Spinal cord (tissue), 10 donors: ENCODE measurements around the gene MRPL19. TPM values are rescaled to one million over a fixed set of nuclear protein-coding genes. Genes with fewer than 3 reads are reported as not detected.
"Not testable (repeated sequence)": the region's sequence is repeated elsewhere in the genome, so short reads cannot be mapped to it uniquely, and the experiment has no call there.

Source experiments
- DNase-seq, 6 donors: peaks; one replicate each; pipeline versions ENCODE4 v3.0.0 to v3.0.0-alpha.2; 2013 to 2015; ENCODE audit warnings: low spot score in 6 of 6, low read depth in 4 of 6
- H3K27ac ChIP-seq: one replicate; pipeline ENCODE4 v1.5.1; 2013; ENCODE audit warnings: low read depth, low read length, control low read depth
- H3K27me3 ChIP-seq: one replicate; pipeline ENCODE4 v1.6.1; 2013; ENCODE audit warnings: low read length; ENCODE audit not compliant: control insufficient read depth, insufficient read depth
- H3K36me3 ChIP-seq: one replicate; pipeline ENCODE4 v1.6.1; 2013; ENCODE audit warnings: low read length; ENCODE audit not compliant: control insufficient read depth, insufficient read depth
- H3K4me1 ChIP-seq: one replicate; pipeline ENCODE4 v1.6.1; 2013; ENCODE audit warnings: low read length; ENCODE audit not compliant: control insufficient read depth, insufficient read depth
- H3K4me3 ChIP-seq: one replicate; pipeline ENCODE4 v1.5.1; 2013; ENCODE audit warnings: low read depth, low read length, control low read depth
- H3K9me3 ChIP-seq: one replicate; pipeline ENCODE4 v1.6.1; 2013; ENCODE audit warnings: low read length; ENCODE audit not compliant: control insufficient read depth, insufficient read depth
- WGBS: methylation state at CpG from one replicate; pipeline ENCODE4 v1.1.5; 2013; ENCODE audit warnings: missing lambda C conversion rate; ENCODE audit not compliant: insufficient coverage; 5-methylcytosine and 5-hydroxymethylcytosine counted together
- polyA plus RNA-seq, 2 donors: library from polyadenylated mRNA; unstranded; fragments of 120-200 nt; gene quantifications; one replicate each; pipeline ENCODE4 v1.2.1, GENCODE V29; 2013; ENCODE audit not compliant: insufficient read length in 2 of 2
- total RNA-seq, 2 donors: library from RNA; depleted of rRNA in 1 of 2; stranded (reverse); fragments of 120-200 nt in 1 of 2; fragments of >200 nt in 1 of 2; gene quantifications; one replicate each; pipeline versions ENCODE4 v1.2.3 to v1.2.4, GENCODE V29; 2013 to 2014
- donor health status: healthy.

MRPL19 gene
- total and polyA plus RNA-seq, 4 donors: 40.8 to 59.9 (median 55.8) TPM

GRCh38 chr2:75709297-75709696 lies 62.7 kb downstream of the MRPL19 start:
- no peaks in the 10 kb centered on the region for H3K9me3 ChIP-seq
- H3K4me3 ChIP-seq: peak overlapping the region; percentile 67
- WGBS: no CpG with 5 or more reads among the region's 3 CpGs
- H3K27ac ChIP-seq: no peak overlapping the region
- no peaks in the 10 kb centered on the region for H3K27me3 ChIP-seq
- no peak for DNase-seq
- H3K36me3 ChIP-seq: peaks cover 4% of the 10 kb centered on the region
- no peaks in the 10 kb centered on the region for H3K4me1 ChIP-seq

- no peaks in the 10 kb centered on the region for H3K4me1 ChIP-seq
- WGBS: 2% methylated on average over 12 of the region's 12 CpGs
- peak in 1 of 6 donors; percentile 18 for DNase-seq
- H3K27me3 ChIP-seq: no peaks in the 10 kb centered on the region
- H3K9me3 ChIP-seq: no peaks in the 10 kb centered on the region
- peak overlapping the region; percentile 87 for H3K27ac ChIP-seq
- H3K36me3 ChIP-seq: peaks cover 4% of the 10 kb centered on the region
- peak overlapping the region; percentile 67 for H3K4me3 ChIP-seq
Measured at GRCh38 chr2:75710220-75710576, 63.6 kb downstream of the MRPL19 start.

- Histone ChIP-seq H3K9me3 (no peaks in the 10 kb centered on the region), H3K4me1 (no peaks in the 10 kb centered on the region), H3K4me3 (peak within 1 kb of the TSS; percentile 67), H3K27me3 (no peaks in the 10 kb centered on the region), H3K27ac (peak within 1 kb of the TSS; percentile 87), H3K36me3 (peaks cover 4% of the 10 kb centered on the region)
- peak; percentile 73 to 96 (median 82) for DNase-seq
- 2% methylated on average over 66 of the region's 66 CpGs for WGBS
Measured at GRCh38 chr2:75710577-75711253, 64.1 kb downstream of the MRPL19 start, which contains the start of gene GCFC2. GCFC2 (minus strand) TSS chr2:75710915; CDS start chr2:75710855, 60 bp downstream.

- DNase-seq, H3K4me1 ChIP-seq, H3K4me3 ChIP-seq, H3K27ac ChIP-seq, H3K9me3 ChIP-seq, H3K36me3 ChIP-seq, H3K27me3 ChIP-seq: not testable (repeated sequence)
- 90% methylated on average over 20 of the region's 31 CpGs for WGBS
Measured at GRCh38 chr2:75711590-75711989, 65.0 kb downstream of the MRPL19 start.

GRCh38 chr2:75716406-75716805 lies 69.8 kb downstream of the MRPL19 start:
- peak in 2 of 6 donors; percentile 33 to 49 for DNase-seq
- no CpG with 5 or more reads among the region's 3 CpGs for WGBS
- no peaks in the 10 kb centered on the region for H3K9me3 ChIP-seq
- no peaks in the 10 kb centered on the region for H3K4me1 ChIP-seq
- no peak overlapping the region for H3K4me3 ChIP-seq
- H3K27me3 ChIP-seq: no peaks in the 10 kb centered on the region
- H3K36me3 ChIP-seq: peaks cover 3% of the 10 kb centered on the region
- no peak overlapping the region for H3K27ac ChIP-seq

- no peaks in the 10 kb centered on the region for H3K27me3 ChIP-seq
- no peaks in the 10 kb centered on the region for H3K4me1 ChIP-seq
- H3K4me3 ChIP-seq: no peak overlapping the region
- WGBS: no CpG with 5 or more reads among the region's 1 CpG
- no peak for DNase-seq
- H3K9me3 ChIP-seq: no peaks in the 10 kb centered on the region
- no peak overlapping the region for H3K27ac ChIP-seq
- no peaks in the 10 kb centered on the region for H3K36me3 ChIP-seq
Measured at GRCh38 chr2:75719616-75720015, 73.0 kb downstream of the MRPL19 start.

- WGBS: no CpG with 5 or more reads among the region's 1 CpG
- Histone ChIP-seq H3K4me1 (no peaks in the 10 kb centered on the region), H3K27me3 (no peaks in the 10 kb centered on the region), H3K4me3 (no peak overlapping the region), H3K9me3 (no peaks in the 10 kb centered on the region), H3K36me3 (no peaks in the 10 kb centered on the region), H3K27ac (no peak overlapping the region)
- no peak for DNase-seq
Measured at GRCh38 chr2:75720525-75720924, 73.9 kb downstream of the MRPL19 start.

- Histone ChIP-seq H3K4me1 (no peaks in the 10 kb centered on the region), H3K27ac (no peak overlapping the region), H3K4me3 (no peak overlapping the region), H3K27me3 (no peaks in the 10 kb centered on the region), H3K36me3 (no peaks in the 10 kb centered on the region), H3K9me3 (no peaks in the 10 kb centered on the region)
- no peak for DNase-seq
Measured at GRCh38 chr2:75722687-75723086, 76.1 kb downstream of the MRPL19 start.

GRCh38 chr2:75728614-75729419 lies 82.2 kb downstream of the MRPL19 start:
- Histone ChIP-seq H3K4me3 (no peak overlapping the region), H3K27ac (no peak overlapping the region), H3K36me3 (no peaks in the 10 kb centered on the region), H3K27me3 (no peaks in the 10 kb centered on the region), H3K4me1 (no peaks in the 10 kb centered on the region), H3K9me3 (no peaks in the 10 kb centered on the region)
- no peak for DNase-seq
- WGBS: 73% methylated on average over 4 of the region's 6 CpGs

- H3K4me3 ChIP-seq: no peak overlapping the region
- H3K4me1 ChIP-seq: no peaks in the 10 kb centered on the region
- no peaks in the 10 kb centered on the region for H3K27me3 ChIP-seq
- 77% methylated on average over 2 of the region's 5 CpGs for WGBS
- peak in 5 of 6 donors; percentile 22 to 90 (median 39) for DNase-seq
- no peaks in the 10 kb centered on the region for H3K36me3 ChIP-seq
- no peaks in the 10 kb centered on the region for H3K9me3 ChIP-seq
- H3K27ac ChIP-seq: no peak overlapping the region
Measured at GRCh38 chr2:75729861-75730260, 83.3 kb downstream of the MRPL19 start.
